Measurements from ENCODE around the gene DLG2.

Gene DLG2

GRCh38 chr11:85558411-85558810 lies 68.7 kb downstream of the DLG2 start:
- DNase-seq (ENCODE audit: low read depth in 2 of 2): no peak

GRCh38 chr11:85551881-85552280 lies 75.3 kb downstream of the DLG2 start:
- DNase-seq (ENCODE audit: low read depth in 2 of 2): no peak

- DNase-seq (ENCODE audit: low read depth in 2 of 2): no peak
These were observed 85.5 kb downstream of the DLG2 start for GRCh38 chr11:85541683-85542082.

GRCh38 chr11:85540635-85541205 lies 86.4 kb downstream of the DLG2 start:
- no peak for DNase-seq (ENCODE audit: low read depth in 2 of 2)

GRCh38 chr11:85540181-85540580 lies 87.0 kb downstream of the DLG2 start:
- DNase-seq (ENCODE audit: low read depth in 2 of 2): no peak

- DNase-seq (ENCODE audit: low read depth in 2 of 2): no peak
These were observed 87.4 kb downstream of the DLG2 start for GRCh38 chr11:85539740-85540139.

- DNase-seq (ENCODE audit: low read depth in 2 of 2): no peak
These were observed 88.0 kb downstream of the DLG2 start for GRCh38 chr11:85539029-85539689.

- DNase-seq (ENCODE audit: low read depth in 2 of 2): no peak
These were observed 90.7 kb downstream of the DLG2 start for GRCh38 chr11:85536438-85536837.

- no peak for DNase-seq (ENCODE audit: low read depth in 2 of 2)
These were observed 92.3 kb downstream of the DLG2 start for GRCh38 chr11:85534806-85535205.

GRCh38 chr11:85531191-85531897 lies 95.8 kb downstream of the DLG2 start:
- DNase-seq (ENCODE audit: low read depth in 2 of 2): no peak

- no peak for DNase-seq (ENCODE audit: low read depth in 2 of 2)
These were observed 96.5 kb downstream of the DLG2 start for GRCh38 chr11:85530634-85531033.

GRCh38 chr11:85526564-85526963 lies 100.6 kb downstream of the DLG2 start:
- no peak for DNase-seq (ENCODE audit: low read depth in 2 of 2)

GRCh38 chr11:85525686-85526085 lies 101.5 kb downstream of the DLG2 start:
- no peak for DNase-seq (ENCODE audit: low read depth in 2 of 2)

- DNase-seq (ENCODE audit: low read depth in 2 of 2): no peak
These were observed 109.9 kb downstream of the DLG2 start for GRCh38 chr11:85517272-85517671.

GRCh38 chr11:85495918-85496317 lies 131.2 kb downstream of the DLG2 start:
- no peak for DNase-seq (ENCODE audit: low read depth in 2 of 2)

GRCh38 chr11:85494396-85494795 lies 132.7 kb downstream of the DLG2 start:
- no peak for DNase-seq (ENCODE audit: low read depth in 2 of 2)

GRCh38 chr11:85485902-85486301 lies 141.2 kb downstream of the DLG2 start:
- no peak for DNase-seq (ENCODE audit: low read depth in 2 of 2)

GRCh38 chr11:85483861-85484260 lies 143.3 kb downstream of the DLG2 start:
- no peak for DNase-seq (ENCODE audit: low read depth in 2 of 2)

- DNase-seq (ENCODE audit: low read depth in 2 of 2): no peak
These were observed 145.3 kb downstream of the DLG2 start for GRCh38 chr11:85481862-85482261.

- DNase-seq (ENCODE audit: low read depth in 2 of 2): no peak
These were observed 151.3 kb downstream of the DLG2 start for GRCh38 chr11:85475660-85476517.

GRCh38 chr11:85472953-85473352 lies 154.2 kb downstream of the DLG2 start:
- no peak for DNase-seq (ENCODE audit: low read depth in 2 of 2)

- no peak for DNase-seq (ENCODE audit: low read depth in 2 of 2)
These were observed 162.9 kb downstream of the DLG2 start for GRCh38 chr11:85464283-85464682.

Data from stimulated activated CD4-positive, alpha-beta T cell treated with anti-CD3 and anti-CD28 coated beads, Interleukin-1b, Interleukin-23, amount 100 ng/mL, for 4 hours (primary cell).